ENCODE results near the gene SNX32.
"Not testable (repeated sequence)": the region's sequence is repeated elsewhere in the genome, so short reads cannot be mapped to it uniquely, and the experiment has no call there.

SNX32 gene

GRCh38 chr11:65887723-65888162 is 54.0 kb downstream of the SNX32 start:
- no peak for DNase-seq

GRCh38 chr11:65888163-65888814 is 54.5 kb downstream of the SNX32 start, which contains the start of gene FIBP:
Gene FIBP (minus strand): TSS chr11:65888471. CDS start chr11:65888418, 53 bp downstream.
- peak; percentile 97 to 99 for DNase-seq

GRCh38 chr11:65890324-65891218 is 56.8 kb downstream of the SNX32 start, which contains the start of gene CCDC85B:
Gene CCDC85B (plus strand): TSS chr11:65890673. CDS start chr11:65890784, 111 bp downstream.
- DNase-seq: peak; percentile 94 to 95

GRCh38 chr11:65891219-65892136 is 57.7 kb downstream of the SNX32 start:
- DNase-seq: no peak

GRCh38 chr11:65892137-65892540 is 58.4 kb downstream of the SNX32 start:
- not testable (repeated sequence) for DNase-seq

GRCh38 chr11:65892661-65893317 is 59.0 kb downstream of the SNX32 start:
- no peak for DNase-seq

- no peak for DNase-seq
Observed at GRCh38 chr11:65894034-65894591, 60.4 kb downstream of the SNX32 start.

- no peak for DNase-seq
Observed at GRCh38 chr11:65895482-65895981, 61.8 kb downstream of the SNX32 start.

- DNase-seq: no peak
Observed at GRCh38 chr11:65896034-65896999, 62.6 kb downstream of the SNX32 start.

- no peak for DNase-seq
Observed at GRCh38 chr11:65897020-65897471, 63.3 kb downstream of the SNX32 start.

GRCh38 chr11:65898656-65899355 is 65.0 kb downstream of the SNX32 start:
- no peak for DNase-seq

GRCh38 chr11:65899356-65900124 is 65.8 kb downstream of the SNX32 start:
- DNase-seq: no peak

GRCh38 chr11:65900125-65900898 is 66.5 kb downstream of the SNX32 start, which contains the start of gene FOSL1:
Gene FOSL1 (minus strand): TSS chr11:65900388. CDS start chr11:65900339, 49 bp downstream.
- DNase-seq: peak in 1 of 2 donors; percentile 34

- DNase-seq: no peak
Observed at GRCh38 chr11:65900899-65901180, 67.1 kb downstream of the SNX32 start.

GRCh38 chr11:65903068-65903481 is 69.3 kb downstream of the SNX32 start:
- DNase-seq: no peak
